GM12865 (cell line): ENCODE measurements around the gene CLDN3.
A peak's percentile ranks its signal among the peaks of the same experiment; 100 is the strongest.
"Not testable (repeated sequence)": the region's sequence is repeated elsewhere in the genome, so short reads cannot be mapped to it uniquely, and the experiment has no call there.

Experiments used
- DNase-seq: peaks from one replicate; pipeline ENCODE4 v3.0.0; 2010; ENCODE audit warnings: low read depth
- H3K4me3 ChIP-seq: 2 replicates; pipeline ENCODE4 v1.5.1; 2011; ENCODE audit warnings: mild to moderate bottlenecking, low read depth, low read length, control low read depth
- TF ChIP-seq, protein P1 (sequence below): IDR thresholded peaks from 2 replicates; pipeline ENCODE4 v1.5.1; 2011; ENCODE audit warnings: low read length, control low read depth, low read depth, inconsistent platforms; ENCODE audit not compliant: insufficient read depth; ENCODE audit errors: missing control alignments

The CLDN3 gene

DNA sequence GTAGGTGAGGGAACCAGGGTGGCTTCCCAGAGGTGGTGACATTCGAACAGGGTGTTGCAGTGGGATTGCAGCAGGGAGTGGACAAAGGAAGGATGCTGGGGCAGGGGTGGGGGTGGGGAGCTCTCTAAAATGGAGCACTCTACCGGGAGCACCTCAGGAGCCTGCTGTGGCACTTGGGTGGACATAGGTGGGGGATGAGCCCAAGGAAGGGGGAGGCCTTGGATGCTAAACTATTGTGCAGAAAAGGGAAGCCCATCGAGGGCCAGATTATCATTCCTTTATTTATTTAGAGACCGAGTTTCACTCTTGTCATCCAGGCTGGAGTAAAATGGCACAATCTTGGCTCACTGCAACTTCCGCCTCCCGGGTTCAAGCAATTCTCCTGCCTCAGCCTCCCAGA lies 47.3 kb downstream of the CLDN3 start:
- TF ChIP-seq, protein P1, sequence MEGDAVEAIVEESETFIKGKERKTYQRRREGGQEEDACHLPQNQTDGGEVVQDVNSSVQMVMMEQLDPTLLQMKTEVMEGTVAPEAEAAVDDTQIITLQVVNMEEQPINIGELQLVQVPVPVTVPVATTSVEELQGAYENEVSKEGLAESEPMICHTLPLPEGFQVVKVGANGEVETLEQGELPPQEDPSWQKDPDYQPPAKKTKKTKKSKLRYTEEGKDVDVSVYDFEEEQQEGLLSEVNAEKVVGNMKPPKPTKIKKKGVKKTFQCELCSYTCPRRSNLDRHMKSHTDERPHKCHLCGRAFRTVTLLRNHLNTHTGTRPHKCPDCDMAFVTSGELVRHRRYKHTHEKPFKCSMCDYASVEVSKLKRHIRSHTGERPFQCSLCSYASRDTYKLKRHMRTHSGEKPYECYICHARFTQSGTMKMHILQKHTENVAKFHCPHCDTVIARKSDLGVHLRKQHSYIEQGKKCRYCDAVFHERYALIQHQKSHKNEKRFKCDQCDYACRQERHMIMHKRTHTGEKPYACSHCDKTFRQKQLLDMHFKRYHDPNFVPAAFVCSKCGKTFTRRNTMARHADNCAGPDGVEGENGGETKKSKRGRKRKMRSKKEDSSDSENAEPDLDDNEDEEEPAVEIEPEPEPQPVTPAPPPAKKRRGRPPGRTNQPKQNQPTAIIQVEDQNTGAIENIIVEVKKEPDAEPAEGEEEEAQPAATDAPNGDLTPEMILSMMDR, result no peak
- H3K4me3 ChIP-seq, result no peak overlapping the region
- DNase-seq, result no peak

DNA sequence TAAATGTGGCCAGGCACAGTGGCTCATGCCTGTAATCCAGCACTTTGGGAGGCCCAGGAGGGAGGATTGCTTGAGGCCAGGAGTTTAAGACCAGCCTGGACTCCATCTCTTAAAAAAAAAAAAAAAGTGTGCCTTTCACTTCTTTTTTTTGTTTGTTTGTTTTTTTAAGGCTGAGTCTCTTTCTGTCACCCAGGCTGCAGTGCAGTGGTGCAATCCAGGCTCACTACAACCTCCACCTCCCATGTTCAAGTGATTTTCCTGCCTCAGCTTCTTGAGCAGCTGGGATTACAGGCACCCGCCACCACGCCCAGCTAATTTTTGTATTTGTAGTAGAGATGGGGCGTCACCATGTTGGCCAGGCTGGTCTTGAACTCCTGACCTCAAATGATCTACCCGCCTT lies 47.9 kb downstream of the CLDN3 start:
- H3K4me3 ChIP-seq, DNase-seq: not testable (repeated sequence)

- DNase-seq, result no peak
- H3K4me3 ChIP-seq, result no peak overlapping the region
- TF ChIP-seq, protein P1, result no peak
Measured at GRCh38 chr7:73721377-73721817, 48.7 kb downstream of the CLDN3 start.

- not testable (repeated sequence) for H3K4me3 ChIP-seq, DNase-seq
Measured at GRCh38 chr7:73720443-73720842, 49.6 kb downstream of the CLDN3 start.

DNA sequence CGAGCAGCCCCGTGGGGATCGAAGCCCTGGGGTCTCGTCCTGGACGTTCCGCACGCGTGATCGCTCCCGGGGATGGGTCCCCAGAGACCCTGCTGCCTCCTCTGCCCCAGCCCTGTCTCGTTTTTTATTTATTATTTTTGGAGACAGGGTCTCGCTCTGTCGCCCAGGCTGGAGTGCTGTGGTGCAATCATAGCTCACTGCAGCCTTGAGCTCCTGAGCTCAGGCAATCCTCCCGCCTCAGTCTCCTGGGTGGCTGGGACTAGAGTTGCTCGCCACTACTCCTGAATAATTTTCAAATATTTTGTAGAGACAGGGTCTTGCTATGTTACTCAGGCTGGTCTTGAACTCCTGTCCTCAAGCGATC lies 50.3 kb downstream of the CLDN3 start:
- DNase-seq, result no peak
- TF ChIP-seq, protein P1, result no peak
- peak overlapping the region; percentile 36 for H3K4me3 ChIP-seq
